SK-N-SH (cell line): ENCODE results near the gene QKI. TPM values are rescaled to one million over a fixed set of nuclear protein-coding genes. Genes with fewer than 3 reads are reported as not detected.

ENCODE experiments used
- CTCF ChIA-PET: fragments of 300-600, 350-600 bp; formaldehyde crosslinking; extraction: SDS; loops from one replicate; lab custom pipeline; 2021; lab: Yijun Ruan, JAX
- POLR2A ChIA-PET: fragments of 350-600 bp; sonication (Branson Sonifier 250); formaldehyde crosslinking; extraction: SDS; loops from one replicate; lab custom pipeline; 2020; ENCODE audit warnings: antibody characterized with exemption, inconsistent platforms; lab: Yijun Ruan, JAX
- DNase-seq: peaks from one replicate; pipeline ENCODE4 v3.0.0; 2012
- H2AFZ ChIP-seq: fragments of 200-600 bp; sonication (generic); 2 replicates; pipeline ENCODE4 v1.8.1; 2016; ENCODE audit warnings: antibody characterized with exemption, mild to moderate bottlenecking, low read depth
- H3F3A ChIP-seq: fragments of 200-600 bp; sonication (generic); replicated peaks from 2 replicates; pipeline ENCODE3; 2016; ENCODE audit warnings: antibody characterized with exemption, mild to moderate bottlenecking; ENCODE audit not compliant: insufficient read depth
- H3K27ac ChIP-seq, 2 experiments: fragments of 200-500 bp in 1 of 2; fragments of 200-600 bp in 1 of 2; sonication (Bioruptor generic) in 1 of 2; sonication (generic), shearing (Covaris generic) in 1 of 2; 2 replicates each; pipeline versions ENCODE4 v1.5.1 to v1.6.1; 2014 to 2016; ENCODE audit warnings: low read depth in 2 of 2, inconsistent platforms in 1 of 2, low read length in 1 of 2, mild to moderate bottlenecking in 1 of 2, mixed read lengths in 1 of 2
- H3K27me3 ChIP-seq: fragments of 200-600 bp; sonication (generic), shearing (Covaris generic); 2 replicates; pipeline ENCODE4 v1.6.1; 2016; ENCODE audit warnings: mixed run types; ENCODE audit not compliant: insufficient read depth
- H3K36me3 ChIP-seq, 2 experiments: fragments of 200-500 bp in 1 of 2; fragments of 200-600 bp in 1 of 2; sonication (Bioruptor generic) in 1 of 2; sonication (generic) in 1 of 2; replicated peaks in 1 of 2; 2 replicates each; pipeline versions ENCODE3 to v1.5.1; 2014 to 2016; ENCODE audit warnings: low read length in 1 of 2, mild to moderate bottlenecking in 1 of 2; ENCODE audit not compliant: insufficient read depth in 2 of 2, control insufficient read depth in 1 of 2
- H3K4me1 ChIP-seq, 2 experiments: fragments of 200-500 bp in 1 of 2; fragments of 200-600 bp in 1 of 2; sonication (Bioruptor generic) in 1 of 2; sonication (generic), shearing (Covaris generic) in 1 of 2; 2 replicates each; pipeline versions ENCODE4 v1.5.1 to v1.6.1; 2014 to 2016; ENCODE audit warnings: low read depth in 1 of 2, low read length in 1 of 2, mixed run types in 1 of 2; ENCODE audit not compliant: insufficient read depth in 2 of 2, control insufficient read depth in 1 of 2
- H3K4me2 ChIP-seq: fragments of 200-600 bp; sonication (generic), shearing (Covaris generic); 2 replicates; pipeline ENCODE4 v1.6.1; 2017; ENCODE audit warnings: mixed run types
- H3K4me3 ChIP-seq, 2 experiments: fragments of 200-500 bp in 1 of 2; fragments of 200-600 bp in 1 of 2; sonication (Bioruptor generic) in 1 of 2; sonication (generic), shearing (Covaris generic) in 1 of 2; 2 replicates each; pipeline versions ENCODE4 v1.5.1 to v1.8.1; 2014 to 2016; ENCODE audit warnings: low read depth in 2 of 2, inconsistent platforms in 1 of 2, low read length in 1 of 2, mild to moderate bottlenecking in 1 of 2, mixed read lengths in 1 of 2, moderate library complexity in 1 of 2
- H3K79me2 ChIP-seq: fragments of 200-600 bp; sonication (generic); 2 replicates; pipeline ENCODE4 v1.8.1; 2017; ENCODE audit warnings: mild to moderate bottlenecking; ENCODE audit not compliant: insufficient read depth
- H3K9ac ChIP-seq: fragments of 200-600 bp; sonication (generic); 2 replicates; pipeline ENCODE4 v1.6.1; 2017; ENCODE audit warnings: mixed run types
- H3K9me2 ChIP-seq: fragments of 200-600 bp; sonication (generic); 2 replicates; pipeline ENCODE4 v1.6.1; 2017; ENCODE audit warnings: mixed run types
- H3K9me3 ChIP-seq: fragments of 200-600 bp; sonication (generic); 2 replicates; pipeline ENCODE4 v1.6.1; 2017; ENCODE audit warnings: mixed run types, mild to moderate bottlenecking, moderate library complexity
- H4K20me1 ChIP-seq: fragments of 200-600 bp; sonication (generic); 2 replicates; pipeline ENCODE4 v1.6.1; 2017; ENCODE audit warnings: mild to moderate bottlenecking, mixed run types; ENCODE audit not compliant: insufficient read depth
- FOSL2 ChIP-seq: IDR thresholded peaks from 2 replicates; pipeline ENCODE4 v1.4.0; 2012; ENCODE audit warnings: low read depth, mild to moderate bottlenecking, moderate library complexity, borderline replicate concordance
- GATA2 ChIP-seq: sonication (generic); formaldehyde crosslinking; IDR thresholded peaks from 2 replicates; pipeline ENCODE4 v1.5.0; 2020; ENCODE audit warnings: mild to moderate bottlenecking, missing genetic modification reagents
- JUND ChIP-seq: IDR thresholded peaks from 2 replicates; pipeline ENCODE4 v1.4.0; 2012
- MEF2A ChIP-seq: IDR thresholded peaks from 2 replicates; pipeline ENCODE4 v1.4.0; 2012; ENCODE audit warnings: low read depth, borderline replicate concordance
- MXI1 ChIP-seq: IDR thresholded peaks from 2 replicates; pipeline ENCODE4 v1.6.1; 2012; ENCODE audit warnings: mild to moderate bottlenecking, low read depth, low read length, improper control_type of control experiment
- NRF1 ChIP-seq: IDR thresholded peaks from 2 replicates; pipeline ENCODE4 v1.6.1; 2012; ENCODE audit warnings: low read depth, mild to moderate bottlenecking, low read length
- RAD21 ChIP-seq: IDR thresholded peaks from 2 replicates; pipeline ENCODE4 v1.6.1; 2012; ENCODE audit warnings: mild to moderate bottlenecking, low read length
- SMC3 ChIP-seq: IDR thresholded peaks from 2 replicates; pipeline ENCODE4 v1.6.1; 2012; ENCODE audit warnings: low read depth, low read length, improper control_type of control experiment
- TCF12 ChIP-seq: IDR thresholded peaks from 2 replicates; pipeline ENCODE4 v1.4.0; 2012
- WGBS: methylation state at CpG from one replicate; pipeline ENCODE4 v1.1.6; 2017; ENCODE audit warnings: low lambda C conversion rate; 5-methylcytosine and 5-hydroxymethylcytosine counted together
- polyA plus RNA-seq, 3 experiments: library from polyadenylated mRNA; depleted of rRNA; stranded (reverse); fragments of >200 nt; gene quantifications; 2 replicates each; pipeline ENCODE4 v1.2.3, GENCODE V29; 2012
- TF ChIP-seq, protein P1 (sequence below): IDR thresholded peaks from 2 replicates; pipeline ENCODE4 v1.6.1; 2012; ENCODE audit warnings: mild to moderate bottlenecking, low read depth, low read length, moderate library complexity
- TF ChIP-seq, protein P2 (sequence below): IDR thresholded peaks from 2 replicates; pipeline ENCODE4; 2012
- TF ChIP-seq, protein P3 (sequence below): fragments of 150-350 bp; IDR thresholded peaks from 2 replicates; pipeline ENCODE4 v1.6.1; 2017; ENCODE audit warnings: antibody characterized with exemption, low read length, low read depth, borderline replicate concordance

Gene QKI
- polyA plus RNA-seq, 1 of the 3 experiments (the other 2 are of a cell fraction): 51.1 TPM

DNA sequence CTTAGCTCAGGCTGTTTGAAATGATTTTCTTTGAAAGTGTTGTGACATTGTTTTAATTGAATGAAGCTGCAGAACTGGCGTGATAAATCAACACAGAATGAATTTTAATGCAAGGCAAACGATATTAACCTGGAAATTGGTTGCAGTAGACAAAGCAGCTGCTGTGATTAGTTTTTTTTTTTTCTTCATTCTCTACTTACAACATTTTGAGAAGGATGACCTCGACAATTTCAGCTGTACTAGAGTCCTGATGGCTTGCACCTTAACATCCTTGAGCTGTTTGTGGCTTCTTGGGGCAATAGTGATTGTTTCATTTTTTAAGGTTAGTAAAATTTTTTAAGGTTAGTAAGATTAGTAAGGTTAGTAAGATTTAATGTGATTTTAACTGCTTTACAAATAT, 54.2 kb downstream of the QKI start:
- POLR2A ChIA-PET: no interaction called here
- H3K9me3 ChIP-seq: peaks cover 20% of the 10 kb centered on the region
- TF ChIP-seq JUND: no peak
- TF ChIP-seq, protein P1, sequence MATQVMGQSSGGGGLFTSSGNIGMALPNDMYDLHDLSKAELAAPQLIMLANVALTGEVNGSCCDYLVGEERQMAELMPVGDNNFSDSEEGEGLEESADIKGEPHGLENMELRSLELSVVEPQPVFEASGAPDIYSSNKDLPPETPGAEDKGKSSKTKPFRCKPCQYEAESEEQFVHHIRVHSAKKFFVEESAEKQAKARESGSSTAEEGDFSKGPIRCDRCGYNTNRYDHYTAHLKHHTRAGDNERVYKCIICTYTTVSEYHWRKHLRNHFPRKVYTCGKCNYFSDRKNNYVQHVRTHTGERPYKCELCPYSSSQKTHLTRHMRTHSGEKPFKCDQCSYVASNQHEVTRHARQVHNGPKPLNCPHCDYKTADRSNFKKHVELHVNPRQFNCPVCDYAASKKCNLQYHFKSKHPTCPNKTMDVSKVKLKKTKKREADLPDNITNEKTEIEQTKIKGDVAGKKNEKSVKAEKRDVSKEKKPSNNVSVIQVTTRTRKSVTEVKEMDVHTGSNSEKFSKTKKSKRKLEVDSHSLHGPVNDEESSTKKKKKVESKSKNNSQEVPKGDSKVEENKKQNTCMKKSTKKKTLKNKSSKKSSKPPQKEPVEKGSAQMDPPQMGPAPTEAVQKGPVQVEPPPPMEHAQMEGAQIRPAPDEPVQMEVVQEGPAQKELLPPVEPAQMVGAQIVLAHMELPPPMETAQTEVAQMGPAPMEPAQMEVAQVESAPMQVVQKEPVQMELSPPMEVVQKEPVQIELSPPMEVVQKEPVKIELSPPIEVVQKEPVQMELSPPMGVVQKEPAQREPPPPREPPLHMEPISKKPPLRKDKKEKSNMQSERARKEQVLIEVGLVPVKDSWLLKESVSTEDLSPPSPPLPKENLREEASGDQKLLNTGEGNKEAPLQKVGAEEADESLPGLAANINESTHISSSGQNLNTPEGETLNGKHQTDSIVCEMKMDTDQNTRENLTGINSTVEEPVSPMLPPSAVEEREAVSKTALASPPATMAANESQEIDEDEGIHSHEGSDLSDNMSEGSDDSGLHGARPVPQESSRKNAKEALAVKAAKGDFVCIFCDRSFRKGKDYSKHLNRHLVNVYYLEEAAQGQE: no peak
- no peak for TF ChIP-seq NRF1
- no peak for TF ChIP-seq MEF2A
- TF ChIP-seq RAD21: no peak
- no peak for TF ChIP-seq GATA2 (CRISPR knock-in tag)
- 75% methylated on average over 3 of the region's 3 CpGs for WGBS
- H3K9me2 ChIP-seq: no peaks in the 10 kb centered on the region
- no peaks in the 10 kb centered on the region; a peak in 1 of 4 replicates for H3K4me1 ChIP-seq
- no peak for DNase-seq
- peaks cover 100% of the 10 kb centered on the region for H3K79me2 ChIP-seq
- peaks cover 5 to 58% of the 10 kb centered on the region in 2 experiments for H3K36me3 ChIP-seq
- H3K4me3 ChIP-seq: no peak overlapping the region
- H3K9ac ChIP-seq: no peak overlapping the region
- H3K27me3 ChIP-seq: no peaks in the 10 kb centered on the region
- CTCF ChIA-PET: no interaction called here
- H3F3A ChIP-seq: peaks cover 3% of the 10 kb centered on the region
- no peak overlapping the region for H3K4me2 ChIP-seq
- no peak overlapping the region for H2AFZ ChIP-seq
- H4K20me1 ChIP-seq: no peaks in the 10 kb centered on the region; the same call in 1 of the 2 replicates
- peak overlapping the region in 1 of 2 experiments; percentile 65; a peak in 2 of 4 replicates for H3K27ac ChIP-seq

DNA sequence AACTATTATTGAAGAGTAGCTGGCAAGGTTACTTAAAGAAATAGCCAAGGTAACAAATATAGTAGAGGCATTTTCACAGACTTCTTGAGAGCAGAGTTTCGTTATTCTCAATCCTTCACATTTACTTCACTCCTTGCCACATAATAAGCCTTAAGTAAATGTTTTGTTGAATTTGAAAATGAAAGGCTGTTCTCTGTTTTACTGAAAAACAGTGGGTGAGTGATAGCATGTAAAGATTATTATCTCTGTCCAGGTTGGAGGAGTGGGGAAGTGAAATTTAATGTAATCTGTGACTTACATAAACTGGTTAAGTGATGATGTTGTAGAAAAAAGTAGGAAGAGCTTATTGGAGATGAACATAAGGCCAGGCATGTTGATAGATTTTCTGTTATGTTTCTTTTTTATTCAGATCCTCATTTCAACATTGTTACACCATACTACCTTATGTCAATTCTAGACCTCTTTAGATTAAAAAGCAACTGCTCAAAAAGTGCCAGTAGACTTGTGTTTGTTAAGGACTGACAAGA, 55.0 kb downstream of the QKI start:
- H3K4me2 ChIP-seq: no peak overlapping the region
- POLR2A ChIA-PET: no interaction called here
- H3K36me3 ChIP-seq: peaks cover 5 to 51% of the 10 kb centered on the region in 2 experiments
- no peak overlapping the region for H3K4me3 ChIP-seq
- DNase-seq: no peak
- H3F3A ChIP-seq: peaks cover 3% of the 10 kb centered on the region
- H3K27me3 ChIP-seq: no peaks in the 10 kb centered on the region
- TF ChIP-seq MXI1 (no peak), JUND (no peak), SMC3 (no peak), GATA2 (CRISPR knock-in tag) (no peak), FOSL2 (no peak), TCF12 (no peak), MEF2A (no peak)
- TF ChIP-seq, protein P2, sequence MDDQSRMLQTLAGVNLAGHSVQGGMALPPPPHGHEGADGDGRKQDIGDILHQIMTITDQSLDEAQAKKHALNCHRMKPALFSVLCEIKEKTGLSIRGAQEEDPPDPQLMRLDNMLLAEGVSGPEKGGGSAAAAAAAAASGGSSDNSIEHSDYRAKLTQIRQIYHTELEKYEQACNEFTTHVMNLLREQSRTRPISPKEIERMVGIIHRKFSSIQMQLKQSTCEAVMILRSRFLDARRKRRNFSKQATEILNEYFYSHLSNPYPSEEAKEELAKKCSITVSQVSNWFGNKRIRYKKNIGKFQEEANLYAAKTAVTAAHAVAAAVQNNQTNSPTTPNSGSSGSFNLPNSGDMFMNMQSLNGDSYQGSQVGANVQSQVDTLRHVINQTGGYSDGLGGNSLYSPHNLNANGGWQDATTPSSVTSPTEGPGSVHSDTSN: no peak
- TF ChIP-seq, protein P3, sequence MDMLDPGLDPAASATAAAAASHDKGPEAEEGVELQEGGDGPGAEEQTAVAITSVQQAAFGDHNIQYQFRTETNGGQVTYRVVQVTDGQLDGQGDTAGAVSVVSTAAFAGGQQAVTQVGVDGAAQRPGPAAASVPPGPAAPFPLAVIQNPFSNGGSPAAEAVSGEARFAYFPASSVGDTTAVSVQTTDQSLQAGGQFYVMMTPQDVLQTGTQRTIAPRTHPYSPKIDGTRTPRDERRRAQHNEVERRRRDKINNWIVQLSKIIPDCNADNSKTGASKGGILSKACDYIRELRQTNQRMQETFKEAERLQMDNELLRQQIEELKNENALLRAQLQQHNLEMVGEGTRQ: no peak
- H3K79me2 ChIP-seq: peaks cover 100% of the 10 kb centered on the region
- H3K4me1 ChIP-seq: no peaks in the 10 kb centered on the region; a peak in 2 of 4 replicates
- WGBS: 97% methylated on average over 1 of the region's 1 CpG
- no peak overlapping the region for H2AFZ ChIP-seq
- no peak overlapping the region for H3K9ac ChIP-seq
- H4K20me1 ChIP-seq: peaks cover 4% of the 10 kb centered on the region; the same call in 1 of the 2 replicates
- H3K27ac ChIP-seq: peak overlapping the region in 1 of 2 experiments; percentile 62; a peak in 1 of 4 replicates
- peaks cover 20% of the 10 kb centered on the region for H3K9me3 ChIP-seq
- CTCF ChIA-PET: no interaction called here
- H3K9me2 ChIP-seq: no peaks in the 10 kb centered on the region
